Caco-2 (cell line): ENCODE results near the gene MYL12A. TPM values are rescaled to one million over a fixed set of nuclear protein-coding genes. Genes with fewer than 3 reads are reported as not detected.
A peak's percentile ranks its signal among the peaks of the same experiment; 100 is the strongest.

ENCODE experiments used
- BruUV-seq: library from RNA; stranded (reverse); fragments of 400-500 nt; replicated peaks from 2 replicates; lab custom pipeline; 2021; lab: Mats Ljungman, UMichigan
- CTCF ChIA-PET: fragments of 300-600 bp; sonication (Branson Sonifier 250); formaldehyde crosslinking; loops from one replicate; lab custom pipeline; 2022; ENCODE audit warnings: antibody characterized with exemption; lab: Charles Lee
- POLR2A ChIA-PET: fragments of 300-600 bp; sonication (Branson Sonifier 250); formaldehyde crosslinking; loops from one replicate; lab custom pipeline; 2022; ENCODE audit warnings: antibody characterized with exemption; lab: Charles Lee
- DNase-seq, 2 experiments: peaks; one replicate each; pipeline versions ENCODE4 v3.0.0 to v3.0.0-alpha.2; 2020 to 2022
- H3K27me3 ChIP-seq: replicated peaks from 2 replicates; pipeline ENCODE4 v1.6.0; 2011; ENCODE audit warnings: low read length; ENCODE audit not compliant: control insufficient read depth, insufficient read depth
- H3K36me3 ChIP-seq: 2 replicates; pipeline ENCODE4 v1.5.1; 2011; ENCODE audit warnings: low read length; ENCODE audit not compliant: control insufficient read depth, insufficient read depth
- H3K4me1 ChIP-seq: fragments of 250-450 bp; sonication (Bioruptor Pico); 2 replicates; pipeline ENCODE4 v1.5.1; 2020; ENCODE audit warnings: mild to moderate bottlenecking
- H3K4me3 ChIP-seq: 2 replicates; pipeline ENCODE4 v1.5.1; 2011; ENCODE audit warnings: low read depth, mild to moderate bottlenecking, control low read depth, low read length
- H3K9me3 ChIP-seq: fragments of 250-450 bp; sonication (Bioruptor Pico); 2 replicates; pipeline ENCODE4 v1.5.1; 2020; ENCODE audit warnings: mild to moderate bottlenecking, moderate library complexity
- H3K27ac Mint-ChIP-seq: one replicate; pipeline ENCODE4 v1.8.0; 2022; ENCODE audit warnings: mixed read lengths; ENCODE audit not compliant: unreplicated experiment
- H3K27me3 Mint-ChIP-seq: one replicate; pipeline ENCODE4 v1.8.0; 2022; ENCODE audit warnings: mixed read lengths; ENCODE audit not compliant: insufficient read depth, unreplicated experiment
- H3K36me3 Mint-ChIP-seq: one replicate; pipeline ENCODE4 v1.8.0; 2022; ENCODE audit warnings: mild to moderate bottlenecking, mixed read lengths; ENCODE audit not compliant: insufficient read depth, unreplicated experiment
- H3K4me1 Mint-ChIP-seq: one replicate; pipeline ENCODE4 v1.8.0; 2022; ENCODE audit warnings: low read depth, mixed read lengths; ENCODE audit not compliant: unreplicated experiment
- H3K4me3 Mint-ChIP-seq: one replicate; pipeline ENCODE4 v1.8.0; 2022; ENCODE audit warnings: mild to moderate bottlenecking, moderate library complexity, mixed read lengths; ENCODE audit not compliant: unreplicated experiment
- H3K9me3 Mint-ChIP-seq: one replicate; pipeline ENCODE4 v1.8.0; 2022; ENCODE audit warnings: mixed read lengths; ENCODE audit not compliant: unreplicated experiment
- intact Hi-C: fragments of 100-400 bp; cut with micrococcal nuclease; formaldehyde crosslinking; loops from one replicate; pipeline ENCODE4 v1.10.0; 2022; ENCODE audit not compliant: unreplicated experiment
- total RNA-seq: library from RNA; stranded (reverse); gene quantifications from 2 replicates; pipeline ENCODE4 v1.2.3, GENCODE V29; 2022
- TF ChIP-seq, protein P1 (sequence below), 2 experiments: fragments of 200-600 bp in 1 of 2; IDR thresholded peaks; 1 replicate in 1 of 2; 2 replicates in 1 of 2; pipeline versions ENCODE4 v1.5.1 to v1.8.0; 2011 to 2022; ENCODE audit warnings: antibody characterized with exemption in 1 of 2, control low read depth in 1 of 2, inconsistent platforms in 1 of 2, low read depth in 1 of 2, low read length in 1 of 2, mild to moderate bottlenecking in 1 of 2, moderate library complexity in 1 of 2; ENCODE audit not compliant: insufficient read depth in 1 of 2, severe bottlenecking in 1 of 2, unreplicated experiment in 1 of 2

The MYL12A gene
- total RNA-seq, 1 experiment from 2014 or later = 272 TPM

DNA sequence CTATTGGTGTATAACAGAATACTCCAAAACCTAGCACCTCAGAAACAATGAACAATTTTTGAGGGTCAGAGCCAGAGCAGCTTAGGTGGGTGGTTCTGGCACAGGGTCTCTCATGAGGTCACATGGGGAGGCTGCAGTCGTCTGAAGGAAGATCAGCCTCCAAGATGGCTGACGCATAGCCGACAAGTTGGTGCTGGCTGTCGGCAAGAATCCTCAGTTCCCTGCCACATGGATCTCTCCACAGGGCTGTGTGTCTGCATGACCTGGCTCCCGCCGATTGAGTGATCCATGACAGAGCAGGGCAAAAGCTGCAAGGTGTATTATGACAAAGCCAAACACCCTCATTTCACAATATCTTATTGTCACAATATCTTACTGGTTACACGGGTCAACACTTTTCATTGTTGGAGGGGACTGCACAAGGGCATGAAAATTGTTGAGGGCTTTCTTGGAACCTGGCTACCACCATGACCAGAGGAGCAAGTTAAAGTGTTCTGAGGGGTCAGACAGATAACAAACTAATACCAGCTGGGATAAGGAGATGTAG lies 18.5 kb downstream of the MYL12A start:
- peaks cover 40% of the 10 kb centered on the region for H3K4me1 Mint-ChIP-seq
- no peak overlapping the region for H3K27ac Mint-ChIP-seq
- H3K27me3 Mint-ChIP-seq = no peaks in the 10 kb centered on the region
- H3K4me3 ChIP-seq = no peak overlapping the region
- peaks cover 54% of the 10 kb centered on the region for H3K36me3 Mint-ChIP-seq
- no peaks in the 10 kb centered on the region for H3K9me3 Mint-ChIP-seq
- CTCF ChIA-PET = no interaction called here
- DNase-seq = no peak
- TF ChIP-seq, protein P1, sequence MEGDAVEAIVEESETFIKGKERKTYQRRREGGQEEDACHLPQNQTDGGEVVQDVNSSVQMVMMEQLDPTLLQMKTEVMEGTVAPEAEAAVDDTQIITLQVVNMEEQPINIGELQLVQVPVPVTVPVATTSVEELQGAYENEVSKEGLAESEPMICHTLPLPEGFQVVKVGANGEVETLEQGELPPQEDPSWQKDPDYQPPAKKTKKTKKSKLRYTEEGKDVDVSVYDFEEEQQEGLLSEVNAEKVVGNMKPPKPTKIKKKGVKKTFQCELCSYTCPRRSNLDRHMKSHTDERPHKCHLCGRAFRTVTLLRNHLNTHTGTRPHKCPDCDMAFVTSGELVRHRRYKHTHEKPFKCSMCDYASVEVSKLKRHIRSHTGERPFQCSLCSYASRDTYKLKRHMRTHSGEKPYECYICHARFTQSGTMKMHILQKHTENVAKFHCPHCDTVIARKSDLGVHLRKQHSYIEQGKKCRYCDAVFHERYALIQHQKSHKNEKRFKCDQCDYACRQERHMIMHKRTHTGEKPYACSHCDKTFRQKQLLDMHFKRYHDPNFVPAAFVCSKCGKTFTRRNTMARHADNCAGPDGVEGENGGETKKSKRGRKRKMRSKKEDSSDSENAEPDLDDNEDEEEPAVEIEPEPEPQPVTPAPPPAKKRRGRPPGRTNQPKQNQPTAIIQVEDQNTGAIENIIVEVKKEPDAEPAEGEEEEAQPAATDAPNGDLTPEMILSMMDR (IDR thresholded peaks at IDR 0.05; ENCODE audit: insufficient read depth in 1 of 2, low read depth in 1 of 2, low read length in 1 of 2, severe bottlenecking in 1 of 2, unreplicated experiment in 1 of 2) = no peak
- 0 out of 2 replicates have a peak, but pooled peaks cover 2% of the 10 kb centered on the region for H3K36me3 ChIP-seq
- no peaks in the 10 kb centered on the region for H3K27me3 ChIP-seq
- POLR2A ChIA-PET = interaction anchor here (3.2 kb wide), 1 partner anchor 18 kb away, joined by 14 read pairs; the partner anchor contains the start of gene MYL12A
- H3K4me1 ChIP-seq = peaks cover 48% of the 10 kb centered on the region
- intact Hi-C loops = no loop called here
- no TSS peak for BruUV-seq
- no peaks in the 10 kb centered on the region for H3K9me3 ChIP-seq
- H3K4me3 Mint-ChIP-seq = no peak overlapping the region

DNA sequence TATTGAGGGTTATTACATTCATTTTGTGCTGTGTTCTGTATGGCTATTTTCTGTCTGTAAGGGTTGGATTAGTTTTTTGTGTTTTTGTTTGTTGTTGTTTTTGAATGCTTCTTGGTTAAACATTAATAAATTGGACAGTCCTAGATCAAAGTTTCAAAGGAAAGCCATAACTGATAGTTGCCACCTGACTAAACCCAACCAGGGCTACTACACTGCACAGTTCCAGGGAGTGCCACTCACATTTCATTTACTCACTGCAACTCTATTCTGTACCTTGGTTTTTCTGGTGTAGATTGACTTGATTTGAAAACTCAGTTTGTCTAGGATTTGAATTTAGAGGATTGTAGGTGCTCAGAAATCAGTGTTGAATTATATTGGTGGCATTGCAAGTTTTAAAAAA lies 20.7 kb downstream of the MYL12A start:
- Histone ChIP-seq H3K36me3 (0 out of 2 replicates have a peak, but pooled peaks cover 2% of the 10 kb centered on the region), H3K27me3 (no peaks in the 10 kb centered on the region), H3K4me1 (peaks cover 48% of the 10 kb centered on the region), H3K4me3 (no peak overlapping the region), H3K9me3 (no peaks in the 10 kb centered on the region)
- TF ChIP-seq, protein P1 (IDR thresholded peaks at IDR 0.05; ENCODE audit: insufficient read depth in 1 of 2, low read depth in 1 of 2, low read length in 1 of 2, severe bottlenecking in 1 of 2, unreplicated experiment in 1 of 2) = no peak
- H3K36me3 Mint-ChIP-seq = peaks cover 49% of the 10 kb centered on the region
- CTCF ChIA-PET = no interaction called here
- no peak overlapping the region for H3K4me3 Mint-ChIP-seq
- intact Hi-C loops = no loop called here
- DNase-seq = no peak
- peaks cover 42% of the 10 kb centered on the region for H3K4me1 Mint-ChIP-seq
- no TSS peak for BruUV-seq
- POLR2A ChIA-PET = no interaction called here
- no peaks in the 10 kb centered on the region for H3K9me3 Mint-ChIP-seq
- H3K27ac Mint-ChIP-seq = no peak overlapping the region
- H3K27me3 Mint-ChIP-seq = no peaks in the 10 kb centered on the region

DNA sequence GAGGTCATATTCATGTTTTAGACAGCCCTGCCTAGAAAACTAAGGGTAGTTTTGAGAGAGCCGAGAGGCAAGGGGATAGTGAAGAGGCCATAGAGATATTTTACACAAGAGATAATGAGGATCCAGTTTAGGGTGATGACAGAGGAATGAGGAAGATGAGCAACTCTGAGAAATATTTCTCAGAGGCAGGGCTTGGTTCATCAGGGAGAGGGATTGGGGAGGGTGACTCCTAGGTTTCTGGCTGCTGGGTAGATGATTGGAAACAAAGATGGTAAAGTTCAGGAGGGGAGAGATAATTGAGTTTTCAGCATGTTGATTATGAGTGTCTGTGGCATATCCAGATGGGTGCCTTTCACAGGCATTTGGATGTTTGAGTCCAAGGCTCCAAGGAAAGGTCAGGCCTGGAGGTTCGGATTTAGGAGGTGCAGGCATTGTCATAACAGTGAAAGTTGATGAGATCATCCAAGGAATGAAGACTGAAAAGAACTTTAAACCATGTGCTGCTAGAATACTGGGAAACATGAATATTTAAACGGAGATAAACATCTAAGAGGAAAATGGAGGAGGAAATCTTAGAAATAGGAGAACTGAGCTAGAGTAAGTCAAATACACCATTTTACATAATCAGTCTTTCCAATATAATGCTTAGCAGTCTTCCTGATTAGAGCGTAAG lies 21.8 kb downstream of the MYL12A start:
- H3K4me1 ChIP-seq = peaks cover 46% of the 10 kb centered on the region
- peaks cover 60% of the 10 kb centered on the region for H3K36me3 Mint-ChIP-seq
- no peaks in the 10 kb centered on the region for H3K27me3 Mint-ChIP-seq
- peaks cover 42% of the 10 kb centered on the region for H3K4me1 Mint-ChIP-seq
- DNase-seq = no peak
- no peaks in the 10 kb centered on the region for H3K27me3 ChIP-seq
- TF ChIP-seq, protein P1 (IDR thresholded peaks at IDR 0.05; ENCODE audit: insufficient read depth in 1 of 2, low read depth in 1 of 2, low read length in 1 of 2, severe bottlenecking in 1 of 2, unreplicated experiment in 1 of 2) = no peak
- no peak overlapping the region for H3K4me3 Mint-ChIP-seq
- peak overlapping the region; percentile 36 for H3K27ac Mint-ChIP-seq
- ChIA-PET CTCF (no interaction called here), POLR2A (no interaction called here)
- BruUV-seq = no TSS peak
- H3K4me3 ChIP-seq = no peak overlapping the region
- H3K9me3 Mint-ChIP-seq = no peaks in the 10 kb centered on the region
- 0 out of 2 replicates have a peak, but pooled peaks cover under 1% of the 10 kb centered on the region for H3K36me3 ChIP-seq
- intact Hi-C loops = no loop called here
- H3K9me3 ChIP-seq = no peaks in the 10 kb centered on the region
